GM23338 (cell line): ENCODE data around the gene NCKAP1. TPM values are rescaled to one million over a fixed set of nuclear protein-coding genes. Genes with fewer than 3 reads are reported as not detected.

Experiments
- CREB1 ChIP-seq: fragments of 250-450 bp; sonication (Bioruptor Pico); IDR thresholded peaks from 2 replicates; pipeline ENCODE4 v1.5.0; 2020; ENCODE audit warnings: low read depth, mild to moderate bottlenecking, moderate library complexity
- EZH2 ChIP-seq: fragments of 200-600 bp; sonication (generic); IDR thresholded peaks from one replicate; pipeline ENCODE4 v1.8.0; 2017; ENCODE audit warnings: antibody characterized with exemption, mild to moderate bottlenecking, low read depth; ENCODE audit not compliant: unreplicated experiment
- EZH2phosphoT487 ChIP-seq: fragments of 200-600 bp; sonication (generic); IDR thresholded peaks from one replicate; pipeline ENCODE4 v1.8.1; 2018; ENCODE audit warnings: antibody characterized with exemption; ENCODE audit not compliant: unreplicated experiment
- JUNB ChIP-seq: IDR thresholded peaks from one replicate; pipeline ENCODE4 v1.6.1; 2016; ENCODE audit warnings: antibody characterized with exemption; ENCODE audit not compliant: unreplicated experiment
- POLR2AphosphoS5 ChIP-seq: IDR thresholded peaks from 2 replicates; pipeline ENCODE4 v1.6.1; 2016; ENCODE audit warnings: antibody characterized with exemption, low read depth
- STAT1 ChIP-seq: IDR thresholded peaks from one replicate; pipeline ENCODE4 v1.6.1; 2016; ENCODE audit warnings: antibody characterized with exemption; ENCODE audit not compliant: unreplicated experiment
- ZNF114 ChIP-seq: fragments of 250-450 bp; sonication (Bioruptor Pico); IDR thresholded peaks from 2 replicates; pipeline ENCODE4 v1.5.0; 2020; ENCODE audit warnings: mild to moderate bottlenecking, moderate library complexity
- ZNF331 ChIP-seq: fragments of 250-450 bp; sonication (Bioruptor Pico); IDR thresholded peaks from 2 replicates; pipeline ENCODE4 v1.5.0; 2020; ENCODE audit warnings: low read depth, mild to moderate bottlenecking, moderate library complexity
- polyA plus RNA-seq: library from polyadenylated mRNA; unstranded; fragments of >200 nt; fragmentation: Nextera tagmentation; extraction: Ambion mirVana; gene quantifications from 2 replicates; pipeline ENCODE4 v1.2.1, GENCODE V29; 2016
- total RNA-seq: library from RNA; depleted of rRNA; stranded (reverse); fragments of >200 nt; shearing (Covaris generic); gene quantifications from 2 replicates; pipeline ENCODE4 v1.2.3, GENCODE V29; 2014
- TF ChIP-seq, protein P1 (sequence below): fragments of 250-450 bp; sonication (Bioruptor Pico); IDR thresholded peaks from 2 replicates; pipeline ENCODE4 v1.5.0; 2020; ENCODE audit warnings: mild to moderate bottlenecking, moderate library complexity
- TF ChIP-seq, protein P2 (sequence below), 2 experiments: fragments of 200-600 bp in 1 of 2; sonication (generic) in 1 of 2; conservative IDR thresholded peaks; 2 replicates each; pipeline versions ENCODE4 v1.5.1 to v1.6.1; 2016 to 2017; ENCODE audit warnings: antibody characterized with exemption in 2 of 2, low read depth in 2 of 2, mild to moderate bottlenecking in 2 of 2, moderate library complexity in 1 of 2

NCKAP1 gene
- total and polyA plus RNA-seq, 2 experiments from 2014 or later, result 53.8 to 157 TPM

DNA sequence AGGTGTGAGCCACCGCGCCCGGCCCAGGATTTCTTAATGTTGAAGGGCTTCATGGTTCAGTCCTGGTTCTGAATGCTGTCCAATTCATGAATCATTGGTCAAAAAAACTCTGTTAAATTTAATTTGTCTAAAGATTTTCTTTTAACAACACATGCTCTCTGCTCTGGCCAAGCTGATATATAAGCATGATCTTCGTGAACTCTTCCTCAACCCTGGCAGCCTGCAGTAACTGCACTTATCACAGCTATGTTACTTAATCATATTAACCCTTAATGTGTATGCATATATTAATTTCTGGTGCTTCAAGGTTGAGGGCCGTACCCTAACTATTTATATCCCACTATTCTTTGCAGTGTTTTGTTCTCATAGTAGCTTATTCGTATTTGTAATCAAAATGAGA lies 142.5 kb downstream of the NCKAP1 start (continued):
- TF ChIP-seq, protein P1, sequence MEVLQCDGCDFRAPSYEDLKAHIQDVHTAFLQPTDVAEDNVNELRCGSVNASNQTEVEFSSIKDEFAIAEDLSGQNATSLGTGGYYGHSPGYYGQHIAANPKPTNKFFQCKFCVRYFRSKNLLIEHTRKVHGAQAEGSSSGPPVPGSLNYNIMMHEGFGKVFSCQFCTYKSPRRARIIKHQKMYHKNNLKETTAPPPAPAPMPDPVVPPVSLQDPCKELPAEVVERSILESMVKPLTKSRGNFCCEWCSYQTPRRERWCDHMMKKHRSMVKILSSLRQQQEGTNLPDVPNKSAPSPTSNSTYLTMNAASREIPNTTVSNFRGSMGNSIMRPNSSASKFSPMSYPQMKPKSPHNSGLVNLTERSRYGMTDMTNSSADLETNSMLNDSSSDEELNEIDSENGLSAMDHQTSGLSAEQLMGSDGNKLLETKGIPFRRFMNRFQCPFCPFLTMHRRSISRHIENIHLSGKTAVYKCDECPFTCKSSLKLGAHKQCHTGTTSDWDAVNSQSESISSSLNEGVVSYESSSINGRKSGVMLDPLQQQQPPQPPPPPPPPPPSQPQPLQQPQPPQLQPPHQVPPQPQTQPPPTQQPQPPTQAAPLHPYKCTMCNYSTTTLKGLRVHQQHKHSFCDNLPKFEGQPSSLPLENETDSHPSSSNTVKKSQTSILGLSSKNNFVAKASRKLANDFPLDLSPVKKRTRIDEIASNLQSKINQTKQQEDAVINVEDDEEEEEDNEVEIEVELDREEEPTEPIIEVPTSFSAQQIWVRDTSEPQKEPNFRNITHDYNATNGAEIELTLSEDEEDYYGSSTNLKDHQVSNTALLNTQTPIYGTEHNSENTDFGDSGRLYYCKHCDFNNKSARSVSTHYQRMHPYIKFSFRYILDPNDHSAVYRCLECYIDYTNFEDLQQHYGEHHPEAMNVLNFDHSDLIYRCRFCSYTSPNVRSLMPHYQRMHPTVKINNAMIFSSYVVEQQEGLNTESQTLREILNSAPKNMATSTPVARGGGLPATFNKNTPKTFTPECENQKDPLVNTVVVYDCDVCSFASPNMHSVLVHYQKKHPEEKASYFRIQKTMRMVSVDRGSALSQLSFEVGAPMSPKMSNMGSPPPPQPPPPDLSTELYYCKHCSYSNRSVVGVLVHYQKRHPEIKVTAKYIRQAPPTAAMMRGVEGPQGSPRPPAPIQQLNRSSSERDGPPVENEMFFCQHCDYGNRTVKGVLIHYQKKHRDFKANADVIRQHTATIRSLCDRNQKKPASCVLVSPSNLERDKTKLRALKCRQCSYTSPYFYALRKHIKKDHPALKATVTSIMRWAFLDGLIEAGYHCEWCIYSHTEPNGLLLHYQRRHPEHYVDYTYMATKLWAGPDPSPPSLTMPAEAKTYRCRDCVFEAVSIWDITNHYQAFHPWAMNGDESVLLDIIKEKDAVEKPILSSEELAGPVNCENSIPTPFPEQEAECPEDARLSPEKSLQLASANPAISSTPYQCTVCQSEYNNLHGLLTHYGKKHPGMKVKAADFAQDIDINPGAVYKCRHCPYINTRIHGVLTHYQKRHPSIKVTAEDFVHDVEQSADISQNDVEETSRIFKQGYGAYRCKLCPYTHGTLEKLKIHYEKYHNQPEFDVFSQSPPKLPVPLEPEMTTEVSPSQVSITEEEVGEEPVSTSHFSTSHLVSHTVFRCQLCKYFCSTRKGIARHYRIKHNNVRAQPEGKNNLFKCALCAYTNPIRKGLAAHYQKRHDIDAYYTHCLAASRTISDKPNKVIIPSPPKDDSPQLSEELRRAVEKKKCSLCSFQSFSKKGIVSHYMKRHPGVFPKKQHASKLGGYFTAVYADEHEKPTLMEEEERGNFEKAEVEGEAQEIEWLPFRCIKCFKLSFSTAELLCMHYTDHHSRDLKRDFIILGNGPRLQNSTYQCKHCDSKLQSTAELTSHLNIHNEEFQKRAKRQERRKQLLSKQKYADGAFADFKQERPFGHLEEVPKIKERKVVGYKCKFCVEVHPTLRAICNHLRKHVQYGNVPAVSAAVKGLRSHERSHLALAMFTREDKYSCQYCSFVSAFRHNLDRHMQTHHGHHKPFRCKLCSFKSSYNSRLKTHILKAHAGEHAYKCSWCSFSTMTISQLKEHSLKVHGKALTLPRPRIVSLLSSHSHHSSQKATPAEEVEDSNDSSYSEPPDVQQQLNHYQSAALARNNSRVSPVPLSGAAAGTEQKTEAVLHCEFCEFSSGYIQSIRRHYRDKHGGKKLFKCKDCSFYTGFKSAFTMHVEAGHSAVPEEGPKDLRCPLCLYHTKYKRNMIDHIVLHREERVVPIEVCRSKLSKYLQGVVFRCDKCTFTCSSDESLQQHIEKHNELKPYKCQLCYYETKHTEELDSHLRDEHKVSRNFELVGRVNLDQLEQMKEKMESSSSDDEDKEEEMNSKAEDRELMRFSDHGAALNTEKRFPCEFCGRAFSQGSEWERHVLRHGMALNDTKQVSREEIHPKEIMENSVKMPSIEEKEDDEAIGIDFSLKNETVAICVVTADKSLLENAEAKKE (CRISPR knock-in tag), result no peak
- TF ChIP-seq EZH2phosphoT487 (no peak), JUNB (no peak), EZH2 (no peak), ZNF114 (CRISPR knock-in tag) (no peak), CREB1 (CRISPR knock-in tag) (no peak), ZNF331 (CRISPR knock-in tag) (no peak), STAT1 (no peak), POLR2AphosphoS5 (no peak)
- TF ChIP-seq, protein P2, sequence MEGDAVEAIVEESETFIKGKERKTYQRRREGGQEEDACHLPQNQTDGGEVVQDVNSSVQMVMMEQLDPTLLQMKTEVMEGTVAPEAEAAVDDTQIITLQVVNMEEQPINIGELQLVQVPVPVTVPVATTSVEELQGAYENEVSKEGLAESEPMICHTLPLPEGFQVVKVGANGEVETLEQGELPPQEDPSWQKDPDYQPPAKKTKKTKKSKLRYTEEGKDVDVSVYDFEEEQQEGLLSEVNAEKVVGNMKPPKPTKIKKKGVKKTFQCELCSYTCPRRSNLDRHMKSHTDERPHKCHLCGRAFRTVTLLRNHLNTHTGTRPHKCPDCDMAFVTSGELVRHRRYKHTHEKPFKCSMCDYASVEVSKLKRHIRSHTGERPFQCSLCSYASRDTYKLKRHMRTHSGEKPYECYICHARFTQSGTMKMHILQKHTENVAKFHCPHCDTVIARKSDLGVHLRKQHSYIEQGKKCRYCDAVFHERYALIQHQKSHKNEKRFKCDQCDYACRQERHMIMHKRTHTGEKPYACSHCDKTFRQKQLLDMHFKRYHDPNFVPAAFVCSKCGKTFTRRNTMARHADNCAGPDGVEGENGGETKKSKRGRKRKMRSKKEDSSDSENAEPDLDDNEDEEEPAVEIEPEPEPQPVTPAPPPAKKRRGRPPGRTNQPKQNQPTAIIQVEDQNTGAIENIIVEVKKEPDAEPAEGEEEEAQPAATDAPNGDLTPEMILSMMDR (conservative IDR thresholded peaks at IDR 0.05; ENCODE audit: low read depth in 2 of 2), result no peak
